Hypothalamus (tissue), 51 donors: ENCODE data around the gene ZSCAN29.
A peak's percentile ranks its signal among the peaks of the same experiment; 100 is the strongest.

ENCODE experiments used
- DNase-seq, 51 donors: peaks; one replicate each; lab custom pipeline; 2025; lab: John Stamatoyannopoulos, UW

The ZSCAN29 gene

GRCh38 chr15:43352693-43353382 is 18.0 kb downstream of the ZSCAN29 start:
- DNase-seq: no peak

- DNase-seq: no peak
Observed at GRCh38 chr15:43347114-43347513, 23.7 kb downstream of the ZSCAN29 start.

- DNase-seq: peak in 2 of 51 donors; percentile 1 to 5
Observed at GRCh38 chr15:43346305-43346704, 24.5 kb downstream of the ZSCAN29 start.

GRCh38 chr15:43330780-43331087 is 40.1 kb downstream of the ZSCAN29 start:
- no peak for DNase-seq

GRCh38 chr15:43329960-43330779 is 40.7 kb downstream of the ZSCAN29 start, which contains the start of gene LCMT2:
Gene LCMT2, minus strand, starts transcription at chr15:43330573. Its CDS starts 84 bp downstream, at chr15:43330489.
- DNase-seq: peak; percentile 31 to 96 (median 84)

- DNase-seq: peak in 26 of 51 donors; percentile 13 to 68 (median 44)
Observed at GRCh38 chr15:43329217-43329959, 41.5 kb downstream of the ZSCAN29 start.

GRCh38 chr15:43325039-43325684 is 45.7 kb downstream of the ZSCAN29 start:
- no peak for DNase-seq

- no peak for DNase-seq
Observed at GRCh38 chr15:43318990-43319771, 51.7 kb downstream of the ZSCAN29 start.

- no peak for DNase-seq
Observed at GRCh38 chr15:43317566-43318184, 53.2 kb downstream of the ZSCAN29 start.

GRCh38 chr15:43316971-43317346 is 53.9 kb downstream of the ZSCAN29 start:
- no peak for DNase-seq

- no peak for DNase-seq
Observed at GRCh38 chr15:43316016-43316970, 54.5 kb downstream of the ZSCAN29 start.

GRCh38 chr15:43314171-43314570 is 56.7 kb downstream of the ZSCAN29 start:
- DNase-seq: no peak

GRCh38 chr15:43312378-43312777 is 58.5 kb downstream of the ZSCAN29 start:
- DNase-seq: no peak
